ENCODE results near the gene HEMK1. TPM values are rescaled to one million over a fixed set of nuclear protein-coding genes. Genes with fewer than 3 reads are reported as not detected.

Gene HEMK1
- total and polyA plus RNA-seq, 2 of the 8 experiments (the other 6 are each of a cell fraction or from before 2014, with no cell fraction given), result 9.7 to 10.6 TPM

DNA sequence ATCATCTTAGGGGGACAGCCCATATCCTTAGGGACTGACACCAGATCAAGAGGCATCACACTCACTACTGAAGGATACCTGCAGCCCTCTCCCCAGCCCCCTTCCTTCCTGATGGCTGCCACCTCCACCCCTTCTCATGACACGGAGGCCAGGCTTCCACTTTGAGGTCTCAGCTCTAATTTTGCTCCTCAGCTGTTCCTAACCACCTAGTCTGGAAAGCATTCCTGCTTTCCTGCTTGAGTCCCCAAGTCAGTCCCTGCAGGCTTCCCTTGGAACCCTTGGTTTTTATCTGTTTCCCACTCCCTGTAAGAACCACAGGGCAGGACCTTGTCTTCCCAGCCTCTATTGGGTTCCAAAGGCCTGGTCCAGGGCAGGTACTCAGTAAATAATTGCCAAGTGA, 5.0 kb upstream of the HEMK1 start:
- H3K4me2 ChIP-seq (ENCODE audit: insufficient read depth in 1 of 2, low read depth in 2 of 2, low read length in 2 of 2), result no peak overlapping the region
- H4K5ac ChIP-seq (ENCODE audit: insufficient read length, low read depth, low read length), result no peak overlapping the region
- H3K9ac ChIP-seq (replicated peaks in 1 of 4; ENCODE audit: extremely low read depth in 1 of 4, low read depth in 3 of 4, low read length in 3 of 4), result no peak overlapping the region
- no peak overlapping the region for H3K14ac ChIP-seq (ENCODE audit: insufficient read length)
- no peak overlapping the region for H2BK20ac ChIP-seq (ENCODE audit: low read length)
- H2BK12ac ChIP-seq (ENCODE audit: low read depth, low read length), result no peak overlapping the region
- ChIA-PET POLR2A (ENCODE audit: partially characterized antibody) (interaction anchor here (1.8 kb wide), 1 partner anchor 227 kb away, joined by 5 read pairs; no protein-coding TSS in a partner anchor), CTCF (ENCODE audit: partially characterized antibody) (interaction anchor here (1.0 to 46.5 kb wide), 5 partner anchors 8 to 192 kb away, joined by 3 to 863 read pairs (median 3); partner anchors contain the start of genes CISH and MAPKAPK3)
- no peak overlapping the region for H3K56ac ChIP-seq (replicated peaks; ENCODE audit: insufficient read length, low read depth, low read length)
- peaks cover 0 to 13% (median 5%) of the 10 kb centered on the region in 4 experiments; a peak in 4 of 7 replicates for H3K27me3 ChIP-seq (replicated peaks in 1 of 4; ENCODE audit: control insufficient read depth in 3 of 4, extremely low read depth in 1 of 4, insufficient read depth in 3 of 4, low read length in 3 of 4)
- no peak overlapping the region for H2BK5ac ChIP-seq (ENCODE audit: low read depth, low read length)
- no peak overlapping the region for H2AFZ ChIP-seq (ENCODE audit: low read length)
- no peak overlapping the region for H3K18ac ChIP-seq (ENCODE audit: extremely low read depth, low read length)
- no peak overlapping the region for H2BK120ac ChIP-seq (replicated peaks; ENCODE audit: low read depth, low read length)
- no peaks in the 10 kb centered on the region for H3K79me2 ChIP-seq (ENCODE audit: control insufficient read depth in 1 of 2, insufficient read depth in 2 of 2, low read length in 2 of 2)
- H3K36me3 ChIP-seq (ENCODE audit: control insufficient read depth in 2 of 4, insufficient read depth in 4 of 4, low read length in 3 of 4), result no peaks in the 10 kb centered on the region
- H3K27ac ChIP-seq (ENCODE audit: low read depth, low read length), result no peak overlapping the region
- no peak overlapping the region for H3K4ac ChIP-seq (replicated peaks; ENCODE audit: insufficient read length, low read depth, low read length)
- no peaks in the 10 kb centered on the region for H3K79me1 ChIP-seq (ENCODE audit: low read depth, low read length)
- no peak overlapping the region for H2BK15ac ChIP-seq (ENCODE audit: low read length)
- FAIRE-seq (no peak), DNase-seq (ENCODE audit: low read depth in 1 of 2, low spot score in 2 of 2) (no peak)
- H3K9me3 ChIP-seq (ENCODE audit: insufficient read depth in 2 of 2, low read depth in 1 of 2, low read length in 1 of 2), result no peaks in the 10 kb centered on the region
- WGBS, 2 experiments (ENCODE audit: extremely low coverage in 1 of 2, insufficient coverage in 1 of 2, insufficient read length in 1 of 2, insufficient replicate concordance in 2 of 2, low coverage in 1 of 2, low lambda C conversion rate in 2 of 2, missing lambda C conversion rate in 1 of 2), result 85% methylated on average over 1 of the region's 1 CpG; no CpG with 5 or more reads in 1 of the 2 experiments
- H4K91ac ChIP-seq (replicated peaks; ENCODE audit: insufficient read length, low read length), result no peak overlapping the region
- H3K4me3 ChIP-seq (ENCODE audit: extremely low read depth in 1 of 4, insufficient read depth in 2 of 4, low read depth in 3 of 4, low read length in 4 of 4), result no peak overlapping the region
- no peak overlapping the region for H4K8ac ChIP-seq (ENCODE audit: extremely low read depth, insufficient read depth, low read length)
- H4K20me1 ChIP-seq (replicated peaks in 1 of 2; ENCODE audit: control insufficient read depth in 1 of 2, insufficient read depth in 2 of 2, low read length in 2 of 2), result no peaks in the 10 kb centered on the region
- peaks cover 11% of the 10 kb centered on the region; the same call in 1 of the 2 replicates for H3K23me2 ChIP-seq (ENCODE audit: low read depth, low read length)
- no peak overlapping the region for H2AK5ac ChIP-seq (ENCODE audit: low read depth, low read length)
- TF ChIP-seq POLR2AphosphoS5 (IDR thresholded peaks at IDR 0.05; ENCODE audit: low read depth, low read length) (no peak), TEAD4 (IDR thresholded peaks at IDR 0.05; ENCODE audit: low read depth, low read length) (no peak), CTBP2 (IDR thresholded peaks at IDR 0.05; ENCODE audit: borderline replicate concordance, insufficient read depth, insufficient read length, low read length) (no peak), E2F6 (IDR thresholded peaks at IDR 0.05) (no peak), SP2 (IDR thresholded peaks at IDR 0.05; ENCODE audit: low read length) (no peak), HDAC2 (IDR thresholded peaks at IDR 0.05; ENCODE audit: borderline replicate concordance in 1 of 2, low read depth in 2 of 2, low read length in 2 of 2) (no peak)
- TF ChIP-seq, protein P1, sequence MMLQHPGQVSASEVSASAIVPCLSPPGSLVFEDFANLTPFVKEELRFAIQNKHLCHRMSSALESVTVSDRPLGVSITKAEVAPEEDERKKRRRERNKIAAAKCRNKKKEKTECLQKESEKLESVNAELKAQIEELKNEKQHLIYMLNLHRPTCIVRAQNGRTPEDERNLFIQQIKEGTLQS (IDR thresholded peaks at IDR 0.05; ENCODE audit: insufficient read depth, low read depth, low read length), result no peak
- no peak overlapping the region for H3K23ac ChIP-seq (ENCODE audit: insufficient read length)
- peaks cover 0 to 6% (median 4%) of the 10 kb centered on the region in 4 experiments; a peak in 5 of 7 replicates for H3K4me1 ChIP-seq (replicated peaks in 1 of 4; ENCODE audit: control insufficient read depth in 3 of 4, insufficient read depth in 4 of 4, low read length in 3 of 4)
